ENCODE results near the gene MYO16. TPM values are rescaled to one million over a fixed set of nuclear protein-coding genes. Genes with fewer than 3 reads are reported as not detected.
"Not testable (repeated sequence)": the region's sequence is repeated elsewhere in the genome, so short reads cannot be mapped to it uniquely, and the experiment has no call there.

Gene MYO16
- total and polyA plus RNA-seq, 3 donors from 2014 or later: 3.1 to 4.0 (median 3.4) TPM

- Histone ChIP-seq H3K27me3 (no peaks in the 10 kb centered on the region), H3K27ac (no peak overlapping the region), H3K36me3 (ENCODE audit: low read depth, missing control alignments) (no peaks in the 10 kb centered on the region), H3K4me3 (no peak overlapping the region), H3K4me1 (no peaks in the 10 kb centered on the region), H3K9me3 (no peaks in the 10 kb centered on the region)
- intact Hi-C loops (cut with DNase I; ENCODE audit: low total_unique reads): no loop called here
- 73 to 83% methylated on average over 2 of the region's 2 CpGs for WGBS, 2 donors
- TF ChIP-seq CTCF (IDR thresholded peaks at IDR 0.05): no peak
- TF ChIP-seq POLR2A (IDR thresholded peaks at IDR 0.05): no peak
- no peak for DNase-seq
Measured at GRCh38 chr13:109215377-109215776, 586.0 kb downstream of the MYO16 start.

GRCh38 chr13:109217510-109217909 lies 588.1 kb downstream of the MYO16 start:
- DNase-seq; H3K4me3 ChIP-seq; H3K4me1 ChIP-seq; intact Hi-C loops (cut with DNase I; ENCODE audit: low total_unique reads); H3K27me3 ChIP-seq; H3K9me3 ChIP-seq; H3K27ac ChIP-seq; H3K36me3 ChIP-seq (ENCODE audit: low read depth, missing control alignments): not testable (repeated sequence)
- 49 to 62% methylated on average over 2 of the region's 2 CpGs for WGBS, 2 donors

GRCh38 chr13:109220631-109221030 lies 591.2 kb downstream of the MYO16 start:
- H3K4me1 ChIP-seq: no peaks in the 10 kb centered on the region
- no peak for DNase-seq
- 93 to 98% methylated on average over 3 of the region's 3 CpGs for WGBS, 2 donors
- TF ChIP-seq POLR2A (IDR thresholded peaks at IDR 0.05): no peak
- no peak for TF ChIP-seq CTCF (IDR thresholded peaks at IDR 0.05)
- H3K27me3 ChIP-seq: no peaks in the 10 kb centered on the region
- no peak overlapping the region for H3K27ac ChIP-seq
- intact Hi-C loops (cut with DNase I; ENCODE audit: low total_unique reads): no loop called here
- no peaks in the 10 kb centered on the region for H3K36me3 ChIP-seq (ENCODE audit: low read depth, missing control alignments)
- H3K9me3 ChIP-seq: no peaks in the 10 kb centered on the region
- no peak overlapping the region for H3K4me3 ChIP-seq

GRCh38 chr13:109224033-109224432 lies 594.6 kb downstream of the MYO16 start:
- TF ChIP-seq POLR2A (IDR thresholded peaks at IDR 0.05): no peak
- TF ChIP-seq CTCF (IDR thresholded peaks at IDR 0.05): no peak
- intact Hi-C loops (cut with DNase I; ENCODE audit: low total_unique reads): no loop called here
- DNase-seq: no peak
- Histone ChIP-seq H3K4me1 (no peaks in the 10 kb centered on the region), H3K4me3 (no peak overlapping the region), H3K27ac (no peak overlapping the region), H3K36me3 (ENCODE audit: low read depth, missing control alignments) (no peaks in the 10 kb centered on the region), H3K27me3 (no peaks in the 10 kb centered on the region), H3K9me3 (no peaks in the 10 kb centered on the region)
- WGBS, 2 donors: 76 to 84% methylated on average over 4 of the region's 4 CpGs

- Histone ChIP-seq H3K27ac (no peak overlapping the region), H3K36me3 (ENCODE audit: low read depth, missing control alignments) (no peaks in the 10 kb centered on the region), H3K4me1 (no peaks in the 10 kb centered on the region), H3K9me3 (no peaks in the 10 kb centered on the region), H3K27me3 (no peaks in the 10 kb centered on the region), H3K4me3 (no peak overlapping the region)
- WGBS, 2 donors: 81 to 83% methylated on average over 1 of the region's 1 CpG
- intact Hi-C loops (cut with DNase I; ENCODE audit: low total_unique reads): no loop called here
- DNase-seq: no peak
- TF ChIP-seq POLR2A (IDR thresholded peaks at IDR 0.05): no peak
- no peak for TF ChIP-seq CTCF (IDR thresholded peaks at IDR 0.05)
Measured at GRCh38 chr13:109226631-109227030, 597.2 kb downstream of the MYO16 start.
